ENCODE measurements around the gene PPP1R14B. TPM values are rescaled to one million over a fixed set of nuclear protein-coding genes. Genes with fewer than 3 reads are reported as not detected.

The PPP1R14B gene
- total RNA-seq, 2 experiments from 2014 or later = 332 to 336 TPM

DNA sequence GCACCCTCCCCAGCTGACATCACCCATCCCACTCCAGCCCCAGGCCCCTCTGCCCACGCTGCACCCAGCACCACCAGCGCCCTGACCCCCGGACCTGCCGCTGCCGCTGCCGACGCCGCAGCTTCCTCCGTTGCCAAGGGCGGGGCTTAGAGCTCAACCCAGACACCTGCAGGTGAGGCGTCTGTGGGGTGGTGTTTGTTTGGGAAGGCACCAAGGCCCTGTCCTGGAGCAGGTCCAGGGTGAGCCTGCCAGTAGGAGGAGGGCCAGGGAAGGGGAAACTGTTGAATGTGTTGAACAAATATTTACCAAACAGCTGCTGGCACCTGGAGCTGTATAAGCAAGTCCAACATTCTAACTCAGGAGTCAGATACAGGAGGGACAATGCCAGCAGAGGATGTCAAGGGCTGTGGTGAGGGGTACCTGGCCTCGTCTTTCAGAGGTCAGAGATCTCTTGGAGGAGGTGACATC is 9.2 kb downstream of the PPP1R14B start:
- Mint-ChIP-seq H3K4me1 (peaks cover 25% of the 10 kb centered on the region), H3K27me3 (no peaks in the 10 kb centered on the region), H3K36me3 (peaks cover 14% of the 10 kb centered on the region), H3K9me3 (no peaks in the 10 kb centered on the region), H3K27ac (peak overlapping the region; percentile 45), H3K4me3 (no peak overlapping the region)
- no peak for DNase-seq

- no peak for DNase-seq
- no peaks in the 10 kb centered on the region for H3K27me3 Mint-ChIP-seq
- peaks cover 34% of the 10 kb centered on the region for H3K4me1 Mint-ChIP-seq
- peak overlapping the region; percentile 91 for H3K4me3 Mint-ChIP-seq
- H3K36me3 Mint-ChIP-seq = peaks cover 9% of the 10 kb centered on the region
- peak overlapping the region; percentile 75 for H3K27ac Mint-ChIP-seq
- no peaks in the 10 kb centered on the region for H3K9me3 Mint-ChIP-seq
Observed at GRCh38 chr11:64235437-64236161, 11.1 kb downstream of the PPP1R14B start.

DNA sequence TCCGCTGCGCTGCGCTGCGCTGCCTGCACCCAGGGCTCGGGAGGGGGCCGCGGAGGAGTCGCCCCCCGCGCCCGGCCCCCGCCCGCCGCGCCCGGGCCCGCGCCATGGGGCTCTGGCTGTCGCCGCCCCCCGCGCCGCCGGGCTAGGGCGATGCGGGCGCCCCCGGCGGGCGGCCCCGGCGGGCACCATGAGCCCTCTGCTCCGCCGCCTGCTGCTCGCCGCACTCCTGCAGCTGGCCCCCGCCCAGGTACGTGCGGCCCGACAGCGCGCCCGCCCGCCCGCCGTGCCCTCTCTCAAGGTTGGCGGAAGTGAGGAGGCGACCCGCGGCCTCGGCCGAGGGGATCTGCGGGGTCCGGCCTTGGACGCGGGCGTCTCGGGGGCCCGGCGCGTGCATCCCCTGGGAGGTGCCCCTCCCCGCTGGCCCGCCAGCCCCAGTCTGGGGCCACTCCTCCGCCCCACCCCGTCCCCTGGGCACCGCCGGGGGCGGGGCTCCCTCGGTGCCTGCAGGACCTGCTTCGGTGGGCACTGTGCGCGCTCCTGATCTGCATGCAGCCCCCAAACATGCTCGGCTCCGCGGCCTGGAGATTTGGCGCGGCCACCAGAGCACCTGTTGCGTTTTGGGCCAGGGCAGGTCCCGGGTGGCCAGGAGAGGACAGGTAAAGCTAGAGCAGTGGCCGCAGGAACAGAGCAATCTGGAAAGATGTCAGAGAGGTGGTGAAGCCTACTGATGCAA is 11.9 kb downstream of the PPP1R14B start:
- Mint-ChIP-seq H3K9me3 (no peaks in the 10 kb centered on the region), H3K4me3 (peak overlapping the region; percentile 91), H3K27me3 (no peaks in the 10 kb centered on the region), H3K27ac (peak overlapping the region; percentile 75), H3K36me3 (peaks cover 3% of the 10 kb centered on the region), H3K4me1 (peaks cover 29% of the 10 kb centered on the region)
- peak; percentile 68 for DNase-seq

DNA sequence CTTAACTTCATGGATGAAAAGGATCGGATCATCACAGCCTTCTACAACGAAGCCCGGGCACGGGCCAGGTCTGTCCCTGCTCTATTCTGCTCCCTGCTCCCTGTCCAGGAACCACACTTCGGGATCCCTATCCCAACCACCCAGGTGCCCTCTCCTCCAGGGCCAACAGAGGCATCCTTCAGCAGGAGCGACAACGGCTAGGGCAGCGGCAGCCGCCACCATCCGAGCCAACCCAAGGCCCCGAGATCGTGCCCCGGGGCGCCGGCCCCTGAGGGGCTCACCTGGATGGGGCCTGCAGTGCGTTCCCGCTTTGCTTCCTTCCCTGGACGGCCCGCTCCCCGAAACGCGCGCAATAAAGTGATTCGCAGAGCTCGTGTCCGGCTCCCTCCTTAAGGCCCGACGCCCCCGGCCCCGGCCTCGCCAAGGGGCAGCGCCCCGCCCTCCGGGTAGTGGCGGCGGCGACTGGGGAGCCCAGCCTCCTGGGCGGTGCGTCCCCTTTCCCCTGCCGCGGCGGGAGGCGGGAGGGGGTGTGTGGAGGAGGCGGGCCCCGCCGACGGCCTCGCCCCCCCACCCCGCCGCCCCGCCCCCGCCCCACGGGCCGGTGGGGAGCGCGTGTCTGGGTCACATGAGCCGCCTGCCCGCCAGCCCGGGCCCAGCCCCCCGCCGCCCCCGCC is 12.7 kb downstream of the PPP1R14B start, which contains the start of gene VEGFB:
Gene VEGFB, plus strand, starts transcription at position 672 of the 674 bp plus-strand sequence. CDS start 250 bp downstream, outside the sequence.
- peaks cover 31% of the 10 kb centered on the region for H3K4me1 Mint-ChIP-seq
- no peaks in the 10 kb centered on the region for H3K27me3 Mint-ChIP-seq

GRCh38 chr11:64232967-64233315 is 13.8 kb downstream of the PPP1R14B start:
- Mint-ChIP-seq H3K4me3 (peak overlapping the region; percentile 18), H3K27ac (peak overlapping the region; percentile 34), H3K9me3 (no peaks in the 10 kb centered on the region), H3K4me1 (peaks cover 31% of the 10 kb centered on the region), H3K36me3 (peaks cover 4% of the 10 kb centered on the region), H3K27me3 (no peaks in the 10 kb centered on the region)
- DNase-seq = no peak

More for the DNA sequence above, 12.7 kb downstream of the PPP1R14B start, which contains the start of gene VEGFB:
- H3K27ac Mint-ChIP-seq = peak within 1 kb of the TSS; percentile 75
- no peaks in the 10 kb centered on the region for H3K9me3 Mint-ChIP-seq
- peak; percentile 76 for DNase-seq
- H3K36me3 Mint-ChIP-seq = peaks cover 2% of the 10 kb centered on the region
- H3K4me3 Mint-ChIP-seq = peak within 1 kb of the TSS; percentile 91

- Mint-ChIP-seq H3K4me3 (no peak overlapping the region), H3K27me3 (no peaks in the 10 kb centered on the region), H3K4me1 (peaks cover 37% of the 10 kb centered on the region), H3K27ac (no peak overlapping the region), H3K9me3 (no peaks in the 10 kb centered on the region), H3K36me3 (peaks cover 4% of the 10 kb centered on the region)
- no peak for DNase-seq
Observed at GRCh38 chr11:64232182-64232966, 14.4 kb downstream of the PPP1R14B start.

- peaks cover 4% of the 10 kb centered on the region for H3K36me3 Mint-ChIP-seq
- peaks cover 40% of the 10 kb centered on the region for H3K4me1 Mint-ChIP-seq
- peak overlapping the region; percentile 83 for H3K4me3 Mint-ChIP-seq
- no peaks in the 10 kb centered on the region for H3K27me3 Mint-ChIP-seq
- no peak for DNase-seq
- no peaks in the 10 kb centered on the region for H3K9me3 Mint-ChIP-seq
- H3K27ac Mint-ChIP-seq = peak overlapping the region; percentile 38
Observed at GRCh38 chr11:64231546-64231945, 15.2 kb downstream of the PPP1R14B start.

- no peaks in the 10 kb centered on the region for H3K9me3 Mint-ChIP-seq
- H3K4me1 Mint-ChIP-seq = peaks cover 40% of the 10 kb centered on the region
- DNase-seq = no peak
- peaks cover 4% of the 10 kb centered on the region for H3K36me3 Mint-ChIP-seq
- H3K27me3 Mint-ChIP-seq = no peaks in the 10 kb centered on the region
- H3K27ac Mint-ChIP-seq = peak overlapping the region; percentile 86
- H3K4me3 Mint-ChIP-seq = peak overlapping the region; percentile 83
Observed at GRCh38 chr11:64230985-64231365, 15.8 kb downstream of the PPP1R14B start.

DNA sequence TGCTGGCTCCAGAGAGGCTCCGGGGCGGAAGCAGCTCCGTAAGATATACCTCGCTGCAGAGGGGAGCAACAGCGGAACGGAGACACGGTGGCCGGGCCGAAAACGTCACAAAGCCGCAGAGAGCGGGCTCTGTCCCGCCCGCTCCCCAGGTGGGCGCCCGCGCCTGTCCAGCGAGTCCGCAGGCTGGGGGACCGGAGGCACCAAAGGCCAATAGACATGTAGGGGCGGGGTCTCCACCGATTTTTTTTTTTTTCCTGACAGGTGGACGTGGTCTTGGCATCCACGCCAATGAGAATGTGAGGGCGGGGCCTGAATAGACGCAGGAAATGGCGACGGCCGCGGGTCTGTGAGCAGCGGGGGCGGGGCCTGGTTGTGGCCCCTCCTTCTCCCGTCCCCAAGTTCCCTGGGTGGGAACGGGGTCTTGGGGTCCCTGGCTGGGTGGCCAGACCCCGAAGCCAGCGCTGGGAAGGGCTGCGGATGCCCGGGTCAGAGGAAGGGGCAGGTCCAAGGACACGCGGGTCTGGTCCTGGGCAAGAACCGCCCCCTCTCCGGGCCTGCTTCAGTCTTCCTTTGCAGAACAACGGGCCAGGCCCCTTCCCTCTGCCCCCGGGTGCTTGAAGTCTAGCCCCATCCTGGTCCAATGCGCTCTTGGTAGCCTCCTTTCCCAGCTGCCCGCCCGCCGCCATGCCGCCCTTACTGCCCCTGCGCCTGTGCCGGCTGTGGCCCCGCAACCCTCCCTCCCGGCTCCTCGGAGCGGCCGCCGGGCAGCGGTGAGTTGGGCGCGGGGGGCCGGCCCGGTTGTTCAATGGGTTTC is 16.4 kb downstream of the PPP1R14B start, which contains the start of gene DNAJC4:
Gene DNAJC4, plus strand, starts transcription at position 378 of the 814 bp plus-strand sequence. Its CDS starts 307 bp downstream, at position 685.
- H3K4me1 Mint-ChIP-seq = peaks cover 38% of the 10 kb centered on the region
- peak within 1 kb of the TSS; percentile 86 for H3K27ac Mint-ChIP-seq
- peak within 1 kb of the TSS; percentile 83 for H3K4me3 Mint-ChIP-seq
- H3K36me3 Mint-ChIP-seq = peaks cover 4% of the 10 kb centered on the region
- H3K9me3 Mint-ChIP-seq = no peaks in the 10 kb centered on the region
- DNase-seq = peak; percentile 88
- H3K27me3 Mint-ChIP-seq = no peaks in the 10 kb centered on the region

GRCh38 chr11:64229744-64230170 is 17.0 kb downstream of the PPP1R14B start:
- peak overlapping the region; percentile 86 for H3K27ac Mint-ChIP-seq
- H3K4me3 Mint-ChIP-seq = peak overlapping the region; percentile 83
- H3K36me3 Mint-ChIP-seq = peaks cover 4% of the 10 kb centered on the region
- H3K27me3 Mint-ChIP-seq = no peaks in the 10 kb centered on the region
- H3K9me3 Mint-ChIP-seq = no peaks in the 10 kb centered on the region
- DNase-seq = no peak
- H3K4me1 Mint-ChIP-seq = peaks cover 40% of the 10 kb centered on the region

GRCh38 chr11:64229090-64229743 is 17.5 kb downstream of the PPP1R14B start:
- Mint-ChIP-seq H3K27ac (peak overlapping the region; percentile 65), H3K36me3 (peaks cover 4% of the 10 kb centered on the region), H3K4me1 (peaks cover 43% of the 10 kb centered on the region), H3K9me3 (no peaks in the 10 kb centered on the region), H3K27me3 (no peaks in the 10 kb centered on the region), H3K4me3 (peak overlapping the region; percentile 83)
- no peak for DNase-seq

GRCh38 chr11:64227405-64227956 is 19.3 kb downstream of the PPP1R14B start:
- DNase-seq = no peak
- peaks cover 39% of the 10 kb centered on the region for H3K4me1 Mint-ChIP-seq
- no peaks in the 10 kb centered on the region for H3K9me3 Mint-ChIP-seq
- H3K4me3 Mint-ChIP-seq = peak overlapping the region; percentile 89
- H3K27me3 Mint-ChIP-seq = no peaks in the 10 kb centered on the region
- peak overlapping the region; percentile 84 for H3K27ac Mint-ChIP-seq
- H3K36me3 Mint-ChIP-seq = peaks cover 4% of the 10 kb centered on the region

DNA sequence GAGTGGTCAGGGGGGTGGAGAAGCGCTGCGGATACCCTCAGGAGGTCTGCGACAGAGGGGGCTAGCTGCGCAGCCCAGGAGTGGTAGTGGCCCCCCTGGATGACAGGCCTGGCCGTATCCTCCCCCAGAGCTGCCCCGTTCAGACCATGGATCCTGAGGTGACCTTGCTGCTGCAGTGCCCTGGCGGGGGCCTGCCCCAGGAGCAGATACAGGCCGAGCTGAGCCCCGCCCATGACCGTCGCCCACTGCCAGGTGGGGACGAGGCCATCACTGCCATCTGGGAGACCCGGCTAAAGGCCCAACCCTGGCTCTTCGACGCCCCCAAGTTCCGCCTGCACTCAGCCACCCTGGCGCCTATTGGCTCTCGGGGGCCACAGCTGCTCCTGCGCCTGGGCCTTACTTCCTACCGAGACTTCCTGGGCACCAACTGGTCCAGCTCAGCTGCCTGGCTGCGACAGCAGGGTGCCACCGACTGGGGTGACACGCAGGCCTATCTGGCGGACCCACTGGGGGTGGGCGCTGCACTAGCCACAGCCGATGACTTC is 20.2 kb downstream of the PPP1R14B start:
- Mint-ChIP-seq H3K4me1 (peaks cover 35% of the 10 kb centered on the region), H3K36me3 (peaks cover 4% of the 10 kb centered on the region), H3K27me3 (no peaks in the 10 kb centered on the region), H3K4me3 (peak overlapping the region; percentile 89), H3K9me3 (no peaks in the 10 kb centered on the region), H3K27ac (peak overlapping the region; percentile 84)
- DNase-seq = peak; percentile 81

Data from activated naive CD8-positive, alpha-beta T cell treated with anti-CD3 and anti-CD28 coated beads for 36 hours (primary cell).